GM18517 (cell line): ENCODE results near the gene EIF3K.

Experiments
- ATAC-seq: cut with Tn5 transposase; IDR thresholded peaks from one replicate; pipeline ENCODE4 v1.9.1; 2021; ENCODE audit warnings: mild to moderate bottlenecking, moderate library complexity; ENCODE audit not compliant: unreplicated experiment

Gene EIF3K

DNA sequence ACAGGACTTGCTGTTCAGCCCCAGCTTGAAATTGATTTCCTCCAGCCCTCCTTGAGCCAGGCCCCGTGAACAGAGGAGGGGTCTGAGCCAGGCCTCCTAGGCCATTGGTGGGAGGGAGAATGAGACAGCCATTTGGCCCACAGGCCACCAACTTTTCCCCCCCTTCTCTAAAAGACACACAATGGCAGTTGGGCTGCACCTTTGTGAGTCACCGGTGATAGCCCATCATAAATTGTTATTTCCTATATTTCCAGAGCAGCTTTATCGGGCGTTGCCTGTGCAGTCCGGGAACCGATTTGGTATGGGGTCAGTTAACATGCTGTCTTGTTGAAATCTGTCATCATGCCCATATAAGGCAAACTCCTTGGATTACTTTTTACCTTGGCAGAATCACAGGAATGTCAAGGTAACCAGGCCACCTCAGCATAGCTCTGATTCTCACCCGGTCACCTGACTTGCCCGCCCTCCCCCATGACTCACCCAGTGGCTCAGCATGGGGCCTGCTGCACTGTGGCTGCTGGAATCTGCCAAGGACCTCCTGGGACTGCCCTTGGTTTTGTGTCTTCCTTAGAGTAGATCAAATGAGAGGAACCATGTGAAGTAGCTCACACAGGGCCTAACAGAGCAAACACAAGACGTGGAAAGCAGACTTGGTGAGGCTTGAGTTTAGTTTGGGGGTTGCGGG lies 64.5 kb downstream of the EIF3K start:
- ATAC-seq = no peak

DNA sequence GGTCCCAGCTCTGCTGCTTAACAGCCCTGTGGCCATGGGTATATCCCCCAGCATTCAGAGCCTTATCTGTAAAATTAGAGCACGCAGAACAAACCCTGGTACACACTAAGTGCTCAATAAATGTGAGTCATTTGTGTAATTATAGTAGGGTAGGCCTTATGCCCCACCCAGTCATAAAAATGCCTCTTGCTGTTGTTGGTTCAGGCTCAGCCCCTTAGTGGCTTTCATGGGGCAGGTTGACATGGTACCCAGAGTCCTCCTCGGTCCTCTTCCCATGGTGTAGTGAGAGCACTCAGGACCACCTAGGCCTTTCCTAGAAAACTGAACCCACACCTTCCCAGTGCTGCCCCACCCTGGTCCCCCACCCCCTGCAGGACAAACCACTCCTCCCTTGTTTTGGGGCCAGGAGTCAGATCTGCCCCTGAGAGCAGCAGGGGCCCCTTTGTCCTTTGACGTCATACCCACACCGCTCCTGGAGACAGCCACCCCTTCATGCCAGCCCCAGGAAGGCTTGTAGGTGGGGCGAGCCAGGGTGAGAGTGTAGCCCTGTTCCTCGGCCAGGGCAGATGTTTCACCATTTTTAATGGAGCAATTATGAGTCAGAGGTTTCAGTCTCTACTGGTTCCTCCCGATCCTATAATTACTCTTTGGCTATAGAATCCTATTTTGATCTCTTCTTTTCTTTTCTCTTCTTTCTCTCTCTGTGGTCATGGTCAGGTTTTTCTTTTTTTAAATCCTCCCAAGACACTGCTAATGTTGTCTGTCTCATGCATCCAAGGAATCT lies 65.3 kb downstream of the EIF3K start:
- ATAC-seq = no peak

DNA sequence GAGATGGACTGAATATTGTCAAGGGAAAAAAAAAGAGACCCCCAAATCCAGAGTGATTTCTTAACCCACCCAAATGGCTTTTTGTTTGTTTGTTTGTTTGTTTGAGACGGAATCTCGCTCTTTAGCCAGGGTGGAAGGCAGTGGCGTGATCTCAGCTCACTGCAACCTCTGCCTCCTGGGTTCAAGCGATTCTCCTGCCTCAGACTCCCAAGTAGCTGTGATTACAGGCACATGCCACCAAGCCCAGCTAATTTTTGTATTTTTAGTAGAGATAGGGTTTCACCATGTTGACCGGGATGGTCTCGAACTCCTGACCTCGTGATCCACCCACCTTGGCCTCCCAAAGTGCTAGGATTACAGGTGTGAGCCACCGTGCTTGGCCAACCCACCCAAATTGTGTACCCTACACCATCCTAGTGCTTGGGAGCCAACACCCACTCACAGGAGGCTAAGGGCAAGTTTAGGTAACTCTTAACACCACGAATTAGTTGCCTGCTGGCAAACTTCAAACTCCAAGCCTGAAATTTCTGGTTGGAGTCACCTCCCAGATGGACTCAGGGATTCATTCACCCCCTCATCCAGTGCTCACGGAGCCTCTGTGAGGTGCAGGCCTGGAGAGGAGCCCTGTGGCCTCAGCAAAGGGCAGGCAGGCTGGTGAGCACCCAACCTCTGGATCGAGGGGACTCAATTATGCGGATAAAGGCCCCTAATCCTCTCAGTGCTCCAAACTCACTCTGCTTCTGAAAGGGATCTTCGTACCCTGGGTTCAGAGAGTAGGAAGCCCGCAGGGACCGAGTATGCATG lies 66.1 kb downstream of the EIF3K start:
- no peak for ATAC-seq

DNA sequence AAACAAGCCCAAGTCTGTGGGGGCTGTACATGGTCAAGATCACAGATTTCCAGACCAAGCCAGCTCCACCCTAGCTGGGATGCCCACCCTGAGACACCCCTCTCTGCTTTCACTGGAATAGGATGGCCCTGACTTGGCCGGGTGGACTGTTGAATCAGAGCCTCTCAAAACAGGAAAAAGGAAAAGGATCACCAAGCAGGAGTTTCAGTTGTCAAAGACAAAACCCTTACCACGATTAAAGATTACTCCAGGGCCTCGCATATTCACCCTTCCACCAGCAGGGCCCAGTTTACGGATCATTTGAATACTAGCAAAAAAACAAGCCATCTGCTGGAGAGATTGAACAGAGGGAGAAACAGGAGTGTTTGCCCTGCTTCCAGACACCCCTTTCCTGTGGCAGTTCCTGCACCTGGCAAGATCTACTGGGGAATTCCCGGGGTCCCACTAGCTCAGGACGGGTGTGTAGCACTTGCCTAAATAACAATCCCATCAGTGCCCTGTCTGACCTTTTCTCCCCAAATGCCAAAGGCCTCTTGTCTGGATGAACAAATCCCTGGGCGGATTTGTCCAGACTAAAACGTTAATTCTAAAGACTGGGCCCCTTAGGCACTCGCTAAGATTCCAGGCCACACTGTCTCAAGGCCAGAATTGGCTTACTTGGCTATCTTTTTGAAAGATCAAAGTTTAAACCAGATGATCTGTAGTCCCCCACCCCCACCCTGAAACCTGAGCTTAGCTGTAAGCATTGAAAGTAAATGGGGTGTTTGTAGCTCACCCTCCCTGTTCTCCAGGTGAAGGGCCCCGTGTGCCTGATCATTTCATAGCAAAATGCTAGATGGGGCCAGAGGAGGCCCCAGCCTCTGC lies 66.9 kb downstream of the EIF3K start:
- ATAC-seq = no peak

DNA sequence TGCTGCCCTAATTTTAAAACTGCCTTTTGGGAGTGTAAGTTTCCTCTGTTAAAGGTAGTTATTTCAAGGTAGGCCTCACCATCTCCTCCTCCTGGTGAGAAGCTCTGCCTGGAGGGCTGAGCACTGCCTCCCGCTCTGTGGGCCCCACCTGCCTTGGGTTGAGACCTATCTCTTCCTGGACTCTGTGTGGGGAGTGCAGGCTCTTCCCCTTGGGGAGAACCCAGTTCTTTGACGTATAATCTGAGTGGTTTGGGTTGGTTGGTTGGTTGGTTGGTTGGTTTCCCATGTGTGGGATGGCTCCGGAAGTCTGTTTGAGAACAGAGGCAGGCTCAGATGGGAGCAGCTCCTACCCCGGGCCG lies 67.5 kb downstream of the EIF3K start:
- no peak for ATAC-seq
